GM23338 (cell line): ENCODE data around the gene VMO1. TPM values are rescaled to one million over a fixed set of nuclear protein-coding genes. Genes with fewer than 3 reads are reported as not detected.

Experiments used
- ATAC-seq: fragments of 200-7000 bp; cut with Tn5 transposase; 3 replicates; pipeline ENCODE4 v1.9.1; 2020
- DNase-seq: peaks from one replicate; pipeline ENCODE4 v3.0.0-alpha.2; 2015; ENCODE audit warnings: low spot score
- H2AFZ ChIP-seq: fragments of 200-600 bp; sonication (generic); 2 replicates; pipeline ENCODE4 v1.8.0; 2016; ENCODE audit warnings: antibody characterized with exemption, mild to moderate bottlenecking, moderate library complexity
- H3F3A ChIP-seq: fragments of 200-600 bp; sonication (generic); replicated peaks from 2 replicates; pipeline ENCODE4 v1.8.0; 2017; ENCODE audit warnings: antibody characterized with exemption, mixed run types, low read depth
- H3K27ac ChIP-seq: fragments of 200-600 bp; sonication (generic); 2 replicates; pipeline ENCODE4 v1.6.1; 2016; ENCODE audit warnings: low read depth
- H3K27me3 ChIP-seq: fragments of 200-600 bp; sonication (generic); 2 replicates; pipeline ENCODE4 v1.8.0; 2016; ENCODE audit warnings: mild to moderate bottlenecking, mixed run types, moderate library complexity; ENCODE audit not compliant: insufficient read depth
- H3K36me3 ChIP-seq: fragments of 200-600 bp; sonication (generic); 2 replicates; pipeline ENCODE4 v1.8.0; 2016; ENCODE audit warnings: mild to moderate bottlenecking; ENCODE audit not compliant: insufficient read depth
- H3K4me1 ChIP-seq: fragments of 200-600 bp; sonication (generic); 2 replicates; pipeline ENCODE4 v1.8.0; 2016; ENCODE audit warnings: mild to moderate bottlenecking, moderate library complexity; ENCODE audit not compliant: insufficient read depth
- H3K4me2 ChIP-seq: fragments of 200-600 bp; sonication (generic); 2 replicates; pipeline ENCODE4 v1.7.1; 2017; ENCODE audit warnings: mixed run types
- H3K4me3 ChIP-seq: fragments of 200-600 bp; sonication (generic); 2 replicates; pipeline ENCODE4 v1.6.1; 2016; ENCODE audit warnings: mixed run types
- H3K79me2 ChIP-seq: fragments of 200-600 bp; sonication (generic); replicated peaks from 2 replicates; pipeline ENCODE4 v1.8.0; 2017; ENCODE audit warnings: mild to moderate bottlenecking; ENCODE audit not compliant: insufficient read depth
- H3K9me2 ChIP-seq: fragments of 200-600 bp; sonication (generic); 2 replicates; pipeline ENCODE4 v1.8.0; 2017; ENCODE audit not compliant: insufficient read depth
- H4K20me1 ChIP-seq: fragments of 200-600 bp; sonication (generic); replicated peaks from 2 replicates; pipeline ENCODE4 v1.8.0; 2017; ENCODE audit warnings: mild to moderate bottlenecking; ENCODE audit not compliant: insufficient read depth
- H3K27ac Mint-ChIP-seq: 2 replicates; pipeline ENCODE4 v1.8.0; 2020; ENCODE audit warnings: inconsistent platforms, mild to moderate bottlenecking, moderate library complexity, mixed read lengths
- H3K27me3 Mint-ChIP-seq: 3 replicates; pipeline ENCODE4 v1.8.0; 2022; ENCODE audit warnings: low read depth, mild to moderate bottlenecking, moderate library complexity, mixed read lengths, inconsistent platforms; ENCODE audit not compliant: insufficient read depth, poor library complexity
- H3K36me3 Mint-ChIP-seq: 3 replicates; pipeline ENCODE4 v1.8.0; 2021; ENCODE audit warnings: low read depth, mild to moderate bottlenecking, inconsistent platforms, moderate library complexity, mixed read lengths
- H3K4me1 Mint-ChIP-seq: 3 replicates; pipeline ENCODE4 v1.8.0; 2020; ENCODE audit warnings: mild to moderate bottlenecking, inconsistent platforms, mixed read lengths
- H3K4me3 Mint-ChIP-seq: 3 replicates; pipeline ENCODE4 v1.8.0; 2021; ENCODE audit warnings: moderate library complexity, mild to moderate bottlenecking, inconsistent platforms, mixed read lengths
- H3K9me3 Mint-ChIP-seq: 3 replicates; pipeline ENCODE4 v1.8.0; 2020; ENCODE audit warnings: moderate library complexity, mild to moderate bottlenecking, inconsistent platforms, mixed read lengths
- CREB1 ChIP-seq: fragments of 250-450 bp; sonication (Bioruptor Pico); IDR thresholded peaks from 2 replicates; pipeline ENCODE4 v1.5.0; 2020; ENCODE audit warnings: low read depth, mild to moderate bottlenecking, moderate library complexity
- EZH2 ChIP-seq: fragments of 200-600 bp; sonication (generic); IDR thresholded peaks from one replicate; pipeline ENCODE4 v1.8.0; 2017; ENCODE audit warnings: antibody characterized with exemption, mild to moderate bottlenecking, low read depth; ENCODE audit not compliant: unreplicated experiment
- EZH2phosphoT487 ChIP-seq: fragments of 200-600 bp; sonication (generic); IDR thresholded peaks from one replicate; pipeline ENCODE4 v1.8.1; 2018; ENCODE audit warnings: antibody characterized with exemption; ENCODE audit not compliant: unreplicated experiment
- JUNB ChIP-seq: IDR thresholded peaks from one replicate; pipeline ENCODE4 v1.6.1; 2016; ENCODE audit warnings: antibody characterized with exemption; ENCODE audit not compliant: unreplicated experiment
- NANOG ChIP-seq: IDR thresholded peaks from 2 replicates; pipeline ENCODE4 v1.6.1; 2016; ENCODE audit warnings: antibody characterized with exemption, borderline replicate concordance
- POLR2AphosphoS5 ChIP-seq: IDR thresholded peaks from 2 replicates; pipeline ENCODE4 v1.6.1; 2016; ENCODE audit warnings: antibody characterized with exemption, low read depth
- STAT1 ChIP-seq: IDR thresholded peaks from one replicate; pipeline ENCODE4 v1.6.1; 2016; ENCODE audit warnings: antibody characterized with exemption; ENCODE audit not compliant: unreplicated experiment
- ZNF114 ChIP-seq: fragments of 250-450 bp; sonication (Bioruptor Pico); IDR thresholded peaks from 2 replicates; pipeline ENCODE4 v1.5.0; 2020; ENCODE audit warnings: mild to moderate bottlenecking, moderate library complexity
- ZNF331 ChIP-seq: fragments of 250-450 bp; sonication (Bioruptor Pico); IDR thresholded peaks from 2 replicates; pipeline ENCODE4 v1.5.0; 2020; ENCODE audit warnings: low read depth, mild to moderate bottlenecking, moderate library complexity
- polyA plus RNA-seq: library from polyadenylated mRNA; unstranded; fragments of >200 nt; fragmentation: Nextera tagmentation; extraction: Ambion mirVana; gene quantifications from 2 replicates; pipeline ENCODE4 v1.2.1, GENCODE V29; 2016
- total RNA-seq: library from RNA; depleted of rRNA; stranded (reverse); fragments of >200 nt; shearing (Covaris generic); gene quantifications from 2 replicates; pipeline ENCODE4 v1.2.3, GENCODE V29; 2014
- TF ChIP-seq, protein P1 (sequence below), 2 experiments: fragments of 200-600 bp in 1 of 2; sonication (generic) in 1 of 2; conservative IDR thresholded peaks; 2 replicates each; pipeline versions ENCODE4 v1.5.1 to v1.6.1; 2016 to 2017; ENCODE audit warnings: antibody characterized with exemption in 2 of 2, low read depth in 2 of 2, mild to moderate bottlenecking in 2 of 2, moderate library complexity in 1 of 2
- TF ChIP-seq, protein P2 (sequence below): IDR thresholded peaks from one replicate; pipeline ENCODE4 v1.6.1; 2018; ENCODE audit warnings: antibody characterized with exemption; ENCODE audit not compliant: unreplicated experiment
- TF ChIP-seq, protein P3 (sequence below): IDR thresholded peaks from 2 replicates; pipeline ENCODE4 v1.6.1; 2016; ENCODE audit warnings: antibody characterized with exemption

The VMO1 gene
- total and polyA plus RNA-seq, 2 experiments from 2014 or later = 0.38 to 0.47 TPM

DNA sequence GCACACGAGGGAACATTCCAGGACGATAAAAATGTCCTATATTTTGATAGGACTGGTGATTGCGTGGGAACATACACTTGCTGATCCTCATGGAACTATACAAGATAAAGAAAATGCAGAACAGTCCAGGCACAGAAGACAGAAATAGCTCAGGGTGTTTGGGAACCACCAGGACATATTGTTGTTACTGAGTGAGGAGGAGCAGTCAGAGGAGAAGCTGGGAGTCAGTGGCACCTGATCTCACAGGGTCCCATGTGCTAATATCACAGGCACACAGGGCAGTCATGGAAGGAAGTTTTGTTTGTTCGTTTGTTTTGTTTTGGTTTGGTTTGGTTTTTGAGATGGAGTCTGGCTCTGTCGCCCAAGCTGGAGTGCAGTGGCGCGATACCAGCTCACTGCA lies 26.5 kb upstream of the VMO1 start (continued):
- TF ChIP-seq STAT1 = no peak
- TF ChIP-seq JUNB = no peak
- TF ChIP-seq EZH2phosphoT487 = no peak
- TF ChIP-seq, protein P1, sequence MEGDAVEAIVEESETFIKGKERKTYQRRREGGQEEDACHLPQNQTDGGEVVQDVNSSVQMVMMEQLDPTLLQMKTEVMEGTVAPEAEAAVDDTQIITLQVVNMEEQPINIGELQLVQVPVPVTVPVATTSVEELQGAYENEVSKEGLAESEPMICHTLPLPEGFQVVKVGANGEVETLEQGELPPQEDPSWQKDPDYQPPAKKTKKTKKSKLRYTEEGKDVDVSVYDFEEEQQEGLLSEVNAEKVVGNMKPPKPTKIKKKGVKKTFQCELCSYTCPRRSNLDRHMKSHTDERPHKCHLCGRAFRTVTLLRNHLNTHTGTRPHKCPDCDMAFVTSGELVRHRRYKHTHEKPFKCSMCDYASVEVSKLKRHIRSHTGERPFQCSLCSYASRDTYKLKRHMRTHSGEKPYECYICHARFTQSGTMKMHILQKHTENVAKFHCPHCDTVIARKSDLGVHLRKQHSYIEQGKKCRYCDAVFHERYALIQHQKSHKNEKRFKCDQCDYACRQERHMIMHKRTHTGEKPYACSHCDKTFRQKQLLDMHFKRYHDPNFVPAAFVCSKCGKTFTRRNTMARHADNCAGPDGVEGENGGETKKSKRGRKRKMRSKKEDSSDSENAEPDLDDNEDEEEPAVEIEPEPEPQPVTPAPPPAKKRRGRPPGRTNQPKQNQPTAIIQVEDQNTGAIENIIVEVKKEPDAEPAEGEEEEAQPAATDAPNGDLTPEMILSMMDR (conservative IDR thresholded peaks at IDR 0.05; ENCODE audit: low read depth in 2 of 2) = no peak
- no peak for TF ChIP-seq CREB1
- no peak for TF ChIP-seq ZNF114 (CRISPR knock-in tag)
- no peak for TF ChIP-seq EZH2
- TF ChIP-seq, protein P2, sequence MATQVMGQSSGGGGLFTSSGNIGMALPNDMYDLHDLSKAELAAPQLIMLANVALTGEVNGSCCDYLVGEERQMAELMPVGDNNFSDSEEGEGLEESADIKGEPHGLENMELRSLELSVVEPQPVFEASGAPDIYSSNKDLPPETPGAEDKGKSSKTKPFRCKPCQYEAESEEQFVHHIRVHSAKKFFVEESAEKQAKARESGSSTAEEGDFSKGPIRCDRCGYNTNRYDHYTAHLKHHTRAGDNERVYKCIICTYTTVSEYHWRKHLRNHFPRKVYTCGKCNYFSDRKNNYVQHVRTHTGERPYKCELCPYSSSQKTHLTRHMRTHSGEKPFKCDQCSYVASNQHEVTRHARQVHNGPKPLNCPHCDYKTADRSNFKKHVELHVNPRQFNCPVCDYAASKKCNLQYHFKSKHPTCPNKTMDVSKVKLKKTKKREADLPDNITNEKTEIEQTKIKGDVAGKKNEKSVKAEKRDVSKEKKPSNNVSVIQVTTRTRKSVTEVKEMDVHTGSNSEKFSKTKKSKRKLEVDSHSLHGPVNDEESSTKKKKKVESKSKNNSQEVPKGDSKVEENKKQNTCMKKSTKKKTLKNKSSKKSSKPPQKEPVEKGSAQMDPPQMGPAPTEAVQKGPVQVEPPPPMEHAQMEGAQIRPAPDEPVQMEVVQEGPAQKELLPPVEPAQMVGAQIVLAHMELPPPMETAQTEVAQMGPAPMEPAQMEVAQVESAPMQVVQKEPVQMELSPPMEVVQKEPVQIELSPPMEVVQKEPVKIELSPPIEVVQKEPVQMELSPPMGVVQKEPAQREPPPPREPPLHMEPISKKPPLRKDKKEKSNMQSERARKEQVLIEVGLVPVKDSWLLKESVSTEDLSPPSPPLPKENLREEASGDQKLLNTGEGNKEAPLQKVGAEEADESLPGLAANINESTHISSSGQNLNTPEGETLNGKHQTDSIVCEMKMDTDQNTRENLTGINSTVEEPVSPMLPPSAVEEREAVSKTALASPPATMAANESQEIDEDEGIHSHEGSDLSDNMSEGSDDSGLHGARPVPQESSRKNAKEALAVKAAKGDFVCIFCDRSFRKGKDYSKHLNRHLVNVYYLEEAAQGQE = no peak
- TF ChIP-seq NANOG = no peak

DNA sequence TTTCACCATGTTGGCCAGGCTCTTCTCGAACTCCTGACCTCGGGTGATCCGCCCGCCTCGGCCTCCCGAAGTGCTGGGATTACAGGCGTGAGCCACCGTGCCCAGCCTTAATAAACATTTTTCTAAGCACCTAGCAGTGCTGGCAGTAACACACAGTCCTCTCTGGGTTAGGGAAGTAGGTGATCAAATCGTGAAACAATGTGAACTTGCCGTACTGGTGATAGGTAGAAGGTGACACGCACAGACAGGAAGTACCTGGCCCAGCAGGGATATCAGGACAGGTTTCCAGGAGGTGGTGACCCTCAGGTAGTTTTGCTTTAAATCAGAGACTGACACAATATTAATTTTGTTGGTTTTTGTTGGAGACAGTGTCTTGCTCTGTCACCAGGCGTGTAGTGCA lies 25.3 kb upstream of the VMO1 start:
- Mint-ChIP-seq H3K4me1 (peaks cover 8% of the 10 kb centered on the region; the same call in 2 of the 3 replicates), H3K4me3 (no peak overlapping the region), H3K27ac (no peak overlapping the region), H3K9me3 (peaks cover 2% of the 10 kb centered on the region), H3K27me3 (peaks cover 12% of the 10 kb centered on the region), H3K36me3 (peaks cover 32% of the 10 kb centered on the region)
- ATAC-seq (no peak), DNase-seq (no peak)
- Histone ChIP-seq H3K36me3 (peaks cover 20% of the 10 kb centered on the region), H3K4me2 (no peak overlapping the region), H3K27me3 (no peaks in the 10 kb centered on the region), H3K9me2 (no peaks in the 10 kb centered on the region), H3K27ac (no peak overlapping the region), H3K4me3 (no peak overlapping the region), H4K20me1 (no peaks in the 10 kb centered on the region), H3F3A (0 out of 2 replicates have a peak, but pooled peaks cover 3% of the 10 kb centered on the region), H2AFZ (no peak overlapping the region), H3K79me2 (no peaks in the 10 kb centered on the region), H3K4me1 (peaks cover 3% of the 10 kb centered on the region; the same call in 1 of the 2 replicates)
- TF ChIP-seq EZH2phosphoT487 (no peak), POLR2AphosphoS5 (no peak), ZNF331 (CRISPR knock-in tag) (no peak), JUNB (no peak), NANOG (no peak), EZH2 (no peak), ZNF114 (CRISPR knock-in tag) (no peak), CREB1 (no peak)
- TF ChIP-seq, protein P1 (conservative IDR thresholded peaks at IDR 0.05; ENCODE audit: low read depth in 2 of 2) = no peak
- TF ChIP-seq, protein P3, sequence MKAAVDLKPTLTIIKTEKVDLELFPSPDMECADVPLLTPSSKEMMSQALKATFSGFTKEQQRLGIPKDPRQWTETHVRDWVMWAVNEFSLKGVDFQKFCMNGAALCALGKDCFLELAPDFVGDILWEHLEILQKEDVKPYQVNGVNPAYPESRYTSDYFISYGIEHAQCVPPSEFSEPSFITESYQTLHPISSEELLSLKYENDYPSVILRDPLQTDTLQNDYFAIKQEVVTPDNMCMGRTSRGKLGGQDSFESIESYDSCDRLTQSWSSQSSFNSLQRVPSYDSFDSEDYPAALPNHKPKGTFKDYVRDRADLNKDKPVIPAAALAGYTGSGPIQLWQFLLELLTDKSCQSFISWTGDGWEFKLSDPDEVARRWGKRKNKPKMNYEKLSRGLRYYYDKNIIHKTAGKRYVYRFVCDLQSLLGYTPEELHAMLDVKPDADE = no peak
